HG02943 (cell line): ENCODE measurements around the gene ZNF112.
"Not testable (repeated sequence)": the region's sequence is repeated elsewhere in the genome, so short reads cannot be mapped to it uniquely, and the experiment has no call there.

Source experiments
- ATAC-seq: cut with Tn5 transposase; IDR thresholded peaks from one replicate; pipeline ENCODE4 v1.9.1; 2021; ENCODE audit warnings: mild to moderate bottlenecking, low read depth, moderate library complexity; ENCODE audit not compliant: unreplicated experiment

The ZNF112 gene

GRCh38 chr19:44356383-44357111 is at the start of gene ZNF112:
ZNF112 (minus strand) TSS chr19:44356680; CDS start chr19:44340539, 16,141 bp downstream.
- no peak for ATAC-seq

GRCh38 chr19:44401139-44402115 is 44.9 kb upstream of the ZNF112 start, which contains the start of gene ZNF285:
ZNF285 (minus strand) TSS chr19:44401608; CDS start chr19:44397213, 4,395 bp downstream.
- ATAC-seq = no peak

- ATAC-seq = not testable (repeated sequence)
These were observed 32.8 kb upstream of the ZNF112 start for GRCh38 chr19:44389268-44389667.

- ATAC-seq = no peak
These were observed 18.3 kb upstream of the ZNF112 start for GRCh38 chr19:44374789-44375188.

GRCh38 chr19:44371815-44372480 is 15.5 kb upstream of the ZNF112 start:
- no peak for ATAC-seq

GRCh38 chr19:44367024-44367423 is 10.5 kb upstream of the ZNF112 start:
- ATAC-seq = no peak

- ATAC-seq = no peak
These were observed 9.9 kb downstream of the ZNF112 start for GRCh38 chr19:44346556-44346955.

GRCh38 chr19:44345959-44346358 is 10.5 kb downstream of the ZNF112 start:
- no peak for ATAC-seq

- no peak for ATAC-seq
These were observed 12.2 kb downstream of the ZNF112 start for GRCh38 chr19:44344255-44344654.

- ATAC-seq = no peak
These were observed 14.7 kb downstream of the ZNF112 start for GRCh38 chr19:44341794-44342193.

- ATAC-seq = not testable (repeated sequence)
These were observed 21.8 kb downstream of the ZNF112 start for GRCh38 chr19:44334639-44335038.

GRCh38 chr19:44332145-44332544 is 24.3 kb downstream of the ZNF112 start:
- no peak for ATAC-seq

- no peak for ATAC-seq
These were observed 40.6 kb downstream of the ZNF112 start for GRCh38 chr19:44315883-44316282.

GRCh38 chr19:44313231-44313630 is 43.2 kb downstream of the ZNF112 start:
- no peak for ATAC-seq

- no peak for ATAC-seq
These were observed 48.5 kb downstream of the ZNF112 start for GRCh38 chr19:44308011-44308410.

GRCh38 chr19:44306283-44306682 is 50.2 kb downstream of the ZNF112 start:
- ATAC-seq = no peak

GRCh38 chr19:44305457-44305856 is 51.0 kb downstream of the ZNF112 start:
- no peak for ATAC-seq

GRCh38 chr19:44304659-44305193 is 51.8 kb downstream of the ZNF112 start, which contains the start of gene ZNF235:
ZNF235 (minus strand) TSS chr19:44305025; CDS start chr19:44303404, 1,621 bp downstream.
- ATAC-seq = peak; percentile 86

- no peak for ATAC-seq
These were observed 52.4 kb downstream of the ZNF112 start for GRCh38 chr19:44303976-44304568.

- no peak for ATAC-seq
These were observed 53.2 kb downstream of the ZNF112 start for GRCh38 chr19:44303320-44303719.
